Measurements from ENCODE around the gene APOBEC2.

The APOBEC2 gene

GRCh38 chr6:41038205-41038604, 14.8 kb upstream of the APOBEC2 start:
- DNase-seq = no peak

DNA sequence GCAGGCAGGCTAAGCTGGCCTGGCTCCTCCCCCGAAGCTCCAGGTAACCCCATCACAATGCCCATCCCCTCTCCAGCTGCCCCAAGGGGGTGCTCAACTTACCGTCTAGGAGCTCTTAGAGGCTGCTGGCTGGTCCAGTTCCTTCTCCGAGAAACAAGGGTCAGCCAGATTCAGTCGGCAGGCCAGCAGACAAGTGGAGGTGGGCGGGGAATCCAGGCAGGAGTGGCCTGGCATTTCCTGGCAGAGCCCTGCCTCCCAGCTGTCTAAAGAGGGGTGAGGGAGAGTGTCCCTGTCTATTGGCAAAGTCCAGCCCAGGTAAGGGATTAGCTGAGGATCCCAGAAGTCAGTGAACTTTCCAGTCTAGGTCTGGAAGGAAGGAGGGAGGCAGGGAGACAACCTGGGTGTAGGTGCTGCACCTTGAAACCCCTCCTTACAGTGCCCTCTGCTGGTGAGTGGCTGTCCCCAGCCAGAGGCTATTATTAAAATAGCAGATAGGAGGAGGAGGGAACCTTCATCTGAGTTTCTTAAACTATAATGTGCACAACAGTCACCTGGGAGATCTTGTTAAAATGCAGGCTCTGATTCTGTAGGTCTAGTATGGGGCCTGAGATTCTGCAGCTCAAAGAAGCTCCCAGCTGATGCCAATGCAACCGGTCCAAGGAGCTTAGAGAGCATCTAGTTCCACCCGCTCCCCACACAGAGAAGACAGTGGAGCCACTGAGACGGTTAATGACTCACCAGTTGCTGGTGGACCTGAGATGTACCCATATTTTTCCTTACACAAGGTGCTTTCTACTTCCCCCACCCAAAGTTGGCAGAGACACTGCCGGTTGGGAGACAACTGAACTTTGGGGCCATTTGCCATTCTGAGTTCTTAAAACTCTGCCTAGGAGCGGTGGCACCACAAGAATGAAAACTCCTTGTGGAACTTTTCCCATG, 13.7 kb upstream of the APOBEC2 start, which contains the start of gene UNC5CL:
Gene UNC5CL, minus strand, starts transcription at position 162 of the 939 bp plus-strand sequence. CDS start 4,147 bp downstream, outside the sequence.
- peak; percentile 67 for DNase-seq

DNA sequence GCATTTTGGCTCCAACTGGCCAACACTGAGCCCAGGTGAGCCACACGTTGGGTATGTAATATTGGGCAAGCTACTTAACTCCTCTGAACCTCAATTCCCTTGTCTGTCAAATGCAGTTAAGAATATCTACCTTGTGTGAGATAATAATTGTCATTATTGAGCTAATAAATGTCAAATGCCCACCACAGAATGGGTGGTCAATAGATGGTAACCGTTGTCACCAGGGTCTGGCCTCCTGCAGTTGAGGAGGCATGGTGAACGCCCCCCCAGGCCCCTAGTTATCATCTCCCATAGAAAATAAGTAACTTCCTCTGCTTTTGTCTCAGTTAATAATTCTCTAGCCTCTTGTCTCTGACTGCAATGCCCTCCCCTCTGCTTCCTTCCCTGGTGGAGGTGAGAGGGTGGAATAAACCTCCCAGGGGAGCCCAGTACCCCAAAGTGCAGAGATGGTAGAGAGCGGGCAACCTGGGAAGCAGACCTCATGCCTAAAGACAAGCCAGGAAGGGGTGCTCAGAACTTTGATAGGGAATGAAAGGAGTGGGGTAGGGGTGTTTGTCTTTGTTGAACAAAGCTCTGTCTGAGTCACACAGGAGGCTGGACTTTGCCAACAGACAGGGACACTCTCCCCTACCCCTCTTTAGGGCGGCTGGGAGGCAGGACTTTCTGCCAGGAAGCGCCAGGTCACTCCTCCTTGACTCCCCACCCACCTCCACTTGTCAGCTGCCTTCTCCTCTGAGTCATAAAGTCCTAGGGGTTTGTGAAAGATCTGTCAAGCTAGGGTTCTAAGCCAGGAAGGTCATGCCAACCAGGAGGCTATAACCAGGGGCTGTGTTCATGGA, 12.7 kb upstream of the APOBEC2 start:
- peak; percentile 38 for DNase-seq

DNA sequence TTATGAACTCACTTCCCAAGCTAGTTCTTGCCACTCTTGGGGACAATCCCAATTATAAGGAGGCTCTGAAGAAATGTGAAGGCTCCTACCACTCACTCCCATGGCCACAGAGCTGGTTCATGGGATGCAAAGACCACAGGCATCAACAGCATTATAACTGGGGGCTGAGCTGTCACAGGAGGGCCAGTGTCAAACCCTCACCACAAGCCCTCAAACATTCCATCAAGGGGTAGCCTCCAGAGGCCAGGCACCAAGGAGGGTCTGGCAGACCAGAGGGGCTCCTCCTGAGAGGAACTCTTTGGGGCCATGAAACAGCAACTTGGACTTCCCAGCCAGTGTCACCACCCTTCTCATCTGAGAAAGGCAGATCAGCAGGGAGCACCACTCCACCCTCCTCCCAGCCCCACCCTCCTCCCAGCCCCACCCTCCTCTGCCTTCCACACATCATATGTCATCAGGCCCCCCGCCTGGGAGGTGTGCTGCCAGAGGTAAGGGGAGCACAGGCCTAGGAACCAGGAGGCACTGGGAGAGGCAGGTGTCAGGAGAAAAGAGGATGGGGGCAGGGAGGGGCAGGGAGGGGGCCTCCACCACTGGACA, 12.0 kb upstream of the APOBEC2 start:
- DNase-seq = no peak

- no peak for DNase-seq
Measured at GRCh38 chr6:41042226-41043055, 10.6 kb upstream of the APOBEC2 start, which contains the start of gene TSPO2. TSS of gene TSPO2 (plus strand) at chr6:41042467. CDS start at chr6:41042986, 519 bp downstream.

DNA sequence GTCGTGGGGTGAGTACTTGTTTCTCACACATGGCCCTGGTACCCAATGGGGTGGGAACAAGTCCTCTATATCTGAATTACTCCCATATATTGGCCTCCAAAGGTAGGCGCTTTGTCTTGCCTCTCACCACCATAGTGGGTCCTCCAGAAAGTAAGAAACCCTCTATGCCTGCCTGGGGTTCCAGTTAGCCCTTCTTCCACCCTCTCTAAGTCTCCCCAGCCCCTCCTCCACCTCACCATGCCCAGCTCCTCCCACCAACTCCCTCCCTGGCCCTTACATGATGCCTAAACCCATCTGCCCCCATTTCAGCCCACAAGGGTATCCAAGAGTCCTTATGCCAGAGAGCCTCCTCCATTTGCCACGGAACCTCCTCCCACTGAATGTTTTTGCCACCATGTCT, 9.9 kb upstream of the APOBEC2 start:
- no peak for DNase-seq

DNA sequence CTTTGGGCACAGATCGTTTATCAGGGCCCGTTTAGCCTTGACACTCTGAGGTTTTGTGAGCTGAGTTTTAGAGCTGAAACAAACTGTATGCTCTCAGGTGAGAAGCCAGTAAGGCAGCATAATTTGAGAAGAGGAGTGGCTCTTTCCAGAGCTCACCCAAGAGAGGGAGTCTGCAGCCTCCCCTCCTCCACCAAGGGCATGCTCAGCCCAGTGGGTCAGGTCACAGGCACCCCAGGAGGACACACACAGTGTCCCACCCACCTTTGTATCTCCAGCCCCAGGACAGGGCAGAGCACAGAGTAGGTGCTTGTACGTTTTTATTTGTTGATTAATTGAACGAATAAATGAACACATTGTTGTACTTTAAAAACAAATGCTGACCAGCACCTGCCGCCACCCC, 7.3 kb upstream of the APOBEC2 start:
- no peak for DNase-seq

DNA sequence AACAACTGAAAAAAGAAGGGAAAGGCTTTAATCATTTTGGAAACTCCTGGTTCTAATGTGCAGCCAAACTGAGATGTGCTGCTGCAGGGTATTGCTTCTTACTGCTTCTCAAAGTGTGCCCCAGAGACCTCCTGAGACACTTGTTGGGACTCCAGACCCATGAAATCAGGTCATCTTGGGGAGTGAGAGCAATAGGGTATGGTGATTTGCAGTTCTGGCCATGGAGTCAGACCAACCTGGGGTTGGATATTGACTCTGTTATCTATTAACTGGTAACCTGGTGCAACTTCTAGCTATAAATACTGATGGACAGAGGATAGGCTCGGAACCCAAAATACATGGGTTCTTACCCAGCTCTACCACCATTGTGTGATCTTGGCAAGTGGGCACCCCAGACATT, 6.9 kb upstream of the APOBEC2 start:
- DNase-seq = no peak

GRCh38 chr6:41047306-41047705, 5.7 kb upstream of the APOBEC2 start:
- no peak for DNase-seq

GRCh38 chr6:41047745-41048732, 5.0 kb upstream of the APOBEC2 start:
- no peak for DNase-seq

GRCh38 chr6:41049521-41049920, 3.5 kb upstream of the APOBEC2 start:
- no peak for DNase-seq

DNA sequence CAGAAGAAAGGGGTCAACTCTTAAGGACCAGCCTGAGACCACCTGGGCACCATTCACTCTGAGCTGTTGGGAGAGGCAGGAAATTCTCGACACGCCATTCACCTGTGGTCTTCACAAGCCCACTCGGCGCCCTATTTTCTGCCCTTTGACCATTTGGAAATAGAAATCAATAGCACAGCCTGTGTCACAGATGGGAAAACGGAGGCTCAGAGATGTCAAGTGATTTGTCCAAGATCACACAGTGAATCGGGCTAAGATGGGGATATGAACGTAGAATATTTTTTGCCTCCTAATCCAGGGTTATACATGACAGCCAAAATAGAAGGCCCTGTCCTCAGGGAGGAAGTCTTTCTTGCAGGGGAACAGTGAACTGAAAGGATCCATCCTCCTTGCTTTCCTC, 3.0 kb upstream of the APOBEC2 start:
- no peak for DNase-seq

GRCh38 chr6:41050536-41050935, 2.5 kb upstream of the APOBEC2 start:
- no peak for DNase-seq

GRCh38 chr6:41051873-41052272, 1.1 kb upstream of the APOBEC2 start:
- no peak for DNase-seq

DNA sequence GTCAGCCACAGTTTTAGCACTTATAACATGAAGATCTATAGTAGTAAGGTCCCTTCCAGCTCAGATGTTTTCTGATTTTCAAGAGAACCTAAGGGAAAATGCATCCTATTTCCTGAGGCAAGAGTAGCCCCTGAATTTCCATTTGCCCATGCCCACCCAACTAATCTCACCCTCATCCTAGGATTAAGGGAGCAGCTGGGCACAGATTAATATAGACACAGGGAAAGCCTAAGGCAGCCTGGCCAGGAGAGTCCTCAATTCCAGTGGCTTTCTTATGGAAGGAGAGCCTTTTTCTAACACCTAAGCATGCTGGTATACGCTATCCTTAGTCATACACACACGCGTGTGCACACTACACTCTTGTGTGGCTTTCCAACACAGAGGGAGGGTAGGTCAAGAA, 1.5 kb downstream of the APOBEC2 start:
- DNase-seq = no peak

- DNase-seq = no peak
Measured at GRCh38 chr6:41055149-41055548, 2.1 kb downstream of the APOBEC2 start.

- no peak for DNase-seq
Measured at GRCh38 chr6:41056768-41057490, 3.9 kb downstream of the APOBEC2 start.

- no peak for DNase-seq
Measured at GRCh38 chr6:41058783-41059181, 5.8 kb downstream of the APOBEC2 start.

DNA sequence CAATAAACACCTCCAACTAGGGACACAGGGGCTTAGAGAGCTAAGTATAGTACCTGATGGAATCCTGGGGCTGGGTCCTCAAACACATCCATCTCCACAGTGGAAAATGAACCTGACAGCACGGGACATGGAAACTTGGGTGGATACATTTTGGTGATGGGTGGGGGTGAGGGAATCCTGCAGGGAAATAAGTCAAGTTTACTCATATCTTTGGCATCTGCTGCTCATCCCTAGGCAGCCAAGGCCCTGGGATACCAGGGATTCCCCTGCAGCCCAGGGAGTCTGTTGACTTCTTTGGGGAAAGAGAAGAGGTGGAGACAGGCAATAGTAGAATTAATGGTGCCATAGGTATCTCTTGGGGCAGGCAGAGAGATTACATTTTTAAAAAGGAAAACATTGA, 6.6 kb downstream of the APOBEC2 start:
- DNase-seq = no peak

DNA sequence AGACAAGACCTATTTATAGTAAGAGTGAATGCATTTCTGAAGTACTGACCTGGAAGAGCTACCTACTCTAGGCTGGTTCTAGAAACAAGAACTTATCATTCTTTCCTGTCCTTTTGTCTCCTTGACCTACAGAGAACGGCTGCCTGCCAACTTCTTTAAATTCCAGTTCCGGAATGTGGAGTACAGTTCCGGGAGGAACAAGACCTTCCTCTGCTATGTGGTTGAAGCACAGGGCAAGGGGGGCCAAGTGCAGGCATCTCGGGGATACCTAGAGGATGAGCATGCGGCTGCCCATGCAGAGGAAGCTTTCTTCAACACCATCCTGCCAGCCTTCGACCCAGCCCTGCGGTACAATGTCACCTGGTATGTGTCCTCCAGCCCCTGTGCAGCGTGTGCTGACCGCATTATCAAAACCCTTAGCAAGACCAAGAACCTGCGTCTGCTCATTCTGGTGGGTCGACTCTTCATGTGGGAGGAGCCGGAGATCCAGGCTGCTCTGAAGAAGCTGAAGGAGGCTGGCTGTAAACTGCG, 8.3 kb downstream of the APOBEC2 start:
- no peak for DNase-seq
